Measurements from ENCODE around the gene DYRK3. TPM values are rescaled to one million over a fixed set of nuclear protein-coding genes. Genes with fewer than 3 reads are reported as not detected.

DYRK3 gene
- total RNA-seq, 1 experiment from 2014 or later = 20.2 TPM

- Histone ChIP-seq H3K27me3 (no peaks in the 10 kb centered on the region), H3K9me3 (no peaks in the 10 kb centered on the region), H3K36me3 (peaks cover 25% of the 10 kb centered on the region), H3K4me3 (no peak overlapping the region)
- DNase-seq = peak; percentile 37
These were observed 16.9 kb downstream of the DYRK3 start for GRCh38 chr1:206651958-206652890.

GRCh38 chr1:206653715-206654459 lies 18.6 kb downstream of the DYRK3 start:
- H3K4me3 ChIP-seq = no peak overlapping the region
- DNase-seq = no peak
- no peaks in the 10 kb centered on the region for H3K9me3 ChIP-seq
- H3K36me3 ChIP-seq = peaks cover 14% of the 10 kb centered on the region
- no peaks in the 10 kb centered on the region for H3K27me3 ChIP-seq

- peaks cover 11% of the 10 kb centered on the region for H3K36me3 ChIP-seq
These were observed 19.5 kb downstream of the DYRK3 start for GRCh38 chr1:206654828-206655227.

GRCh38 chr1:206655471-206655882 lies 20.1 kb downstream of the DYRK3 start:
- DNase-seq = no peak
- Histone ChIP-seq H3K4me3 (no peak overlapping the region), H3K9me3 (no peaks in the 10 kb centered on the region), H3K27me3 (no peaks in the 10 kb centered on the region), H3K36me3 (peaks cover 11% of the 10 kb centered on the region)

More at GRCh38 chr1:206654828-206655227, 19.5 kb downstream of the DYRK3 start:
- Histone ChIP-seq H3K9me3 (no peaks in the 10 kb centered on the region), H3K27me3 (no peaks in the 10 kb centered on the region), H3K4me3 (no peak overlapping the region)
- no peak for DNase-seq

- Histone ChIP-seq H3K27me3 (no peaks in the 10 kb centered on the region), H3K9me3 (no peaks in the 10 kb centered on the region), H3K36me3 (peaks cover 2% of the 10 kb centered on the region; the same call in 1 of the 2 replicates), H3K4me3 (no peak overlapping the region)
- no peak for DNase-seq
These were observed 21.6 kb downstream of the DYRK3 start for GRCh38 chr1:206656936-206657335.

- peaks cover 1% of the 10 kb centered on the region for H3K27me3 ChIP-seq
- no peaks in the 10 kb centered on the region for H3K9me3 ChIP-seq
- no peak for DNase-seq
- H3K4me3 ChIP-seq = no peak overlapping the region
- peaks cover 2% of the 10 kb centered on the region; the same call in 1 of the 2 replicates for H3K36me3 ChIP-seq
These were observed 22.4 kb downstream of the DYRK3 start for GRCh38 chr1:206657751-206658150.

GRCh38 chr1:206658264-206658980 lies 23.1 kb downstream of the DYRK3 start:
- H3K36me3 ChIP-seq = no peaks in the 10 kb centered on the region; the same call in 1 of the 2 replicates
- H3K4me3 ChIP-seq = no peak overlapping the region
- H3K9me3 ChIP-seq = no peaks in the 10 kb centered on the region
- no peak for DNase-seq
- H3K27me3 ChIP-seq = peaks cover 8% of the 10 kb centered on the region

GRCh38 chr1:206658981-206659273 lies 23.6 kb downstream of the DYRK3 start:
- H3K27me3 ChIP-seq = peaks cover 13% of the 10 kb centered on the region
- H3K9me3 ChIP-seq = no peaks in the 10 kb centered on the region
- no peak overlapping the region for H3K4me3 ChIP-seq
- no peaks in the 10 kb centered on the region for H3K36me3 ChIP-seq
- DNase-seq = no peak

- DNase-seq = no peak
- Histone ChIP-seq H3K4me3 (no peak overlapping the region), H3K9me3 (no peaks in the 10 kb centered on the region), H3K36me3 (no peaks in the 10 kb centered on the region), H3K27me3 (peaks cover 21% of the 10 kb centered on the region)
These were observed 24.8 kb downstream of the DYRK3 start for GRCh38 chr1:206660136-206660535.

GRCh38 chr1:206661161-206661820 lies 26.0 kb downstream of the DYRK3 start:
- DNase-seq = no peak
- H3K9me3 ChIP-seq = no peaks in the 10 kb centered on the region

GRCh38 chr1:206662396-206663092 lies 27.2 kb downstream of the DYRK3 start:
- Histone ChIP-seq H3K9me3 (no peaks in the 10 kb centered on the region), H3K4me3 (no peak overlapping the region), H3K27me3 (peaks cover 21% of the 10 kb centered on the region), H3K36me3 (no peaks in the 10 kb centered on the region)
- no peak for DNase-seq

More at GRCh38 chr1:206661161-206661820, 26.0 kb downstream of the DYRK3 start:
- peaks cover 21% of the 10 kb centered on the region for H3K27me3 ChIP-seq
- H3K4me3 ChIP-seq = no peak overlapping the region
- H3K36me3 ChIP-seq = no peaks in the 10 kb centered on the region

- H3K9me3 ChIP-seq = no peaks in the 10 kb centered on the region
- DNase-seq = no peak
- H3K4me3 ChIP-seq = no peak overlapping the region
- no peaks in the 10 kb centered on the region for H3K36me3 ChIP-seq
- H3K27me3 ChIP-seq = peaks cover 21% of the 10 kb centered on the region
These were observed 28.0 kb downstream of the DYRK3 start for GRCh38 chr1:206663362-206663761.

GRCh38 chr1:206663832-206664652 lies 28.7 kb downstream of the DYRK3 start:
- Histone ChIP-seq H3K9me3 (no peaks in the 10 kb centered on the region), H3K4me3 (no peak overlapping the region), H3K36me3 (no peaks in the 10 kb centered on the region), H3K27me3 (peaks cover 21% of the 10 kb centered on the region)
- DNase-seq = peak; percentile 28

- H3K4me3 ChIP-seq = no peak overlapping the region
- no peak for DNase-seq
- H3K36me3 ChIP-seq = no peaks in the 10 kb centered on the region
- peaks cover 21% of the 10 kb centered on the region for H3K27me3 ChIP-seq
- no peaks in the 10 kb centered on the region for H3K9me3 ChIP-seq
These were observed 29.4 kb downstream of the DYRK3 start for GRCh38 chr1:206664740-206665139.

- no peak overlapping the region for H3K4me3 ChIP-seq
- peaks cover 21% of the 10 kb centered on the region for H3K27me3 ChIP-seq
- DNase-seq = no peak
- H3K9me3 ChIP-seq = no peaks in the 10 kb centered on the region
- H3K36me3 ChIP-seq = no peaks in the 10 kb centered on the region
These were observed 30.8 kb downstream of the DYRK3 start for GRCh38 chr1:206666031-206666561.

All from MG63 (cell line).